Occipital lobe (tissue), 2 donors: Measurements from ENCODE around the gene DDAH1. TPM values are rescaled to one million over a fixed set of nuclear protein-coding genes. Genes with fewer than 3 reads are reported as not detected.
"Not testable (repeated sequence)": the region's sequence is repeated elsewhere in the genome, so short reads cannot be mapped to it uniquely, and the experiment has no call there.

Experiments
- DNase-seq: peaks from one replicate; lab custom pipeline; 2025; lab: John Stamatoyannopoulos, UW
- total RNA-seq: library from RNA; depleted of rRNA; stranded (reverse); fragments of >200 nt; gene quantifications from one replicate; pipeline ENCODE4 v1.2.3, GENCODE V29; 2014

The DDAH1 gene
- 37.3 TPM for total RNA-seq

- DNase-seq = peak; percentile 63
Measured at GRCh38 chr1:85465099-85465785, at the start of gene DDAH1. DDAH1 (minus strand) TSS chr1:85465159; CDS start chr1:85465045, 114 bp downstream.

- not testable (repeated sequence) for DNase-seq
Measured at GRCh38 chr1:85513998-85514397, 49.0 kb upstream of the DDAH1 start.

GRCh38 chr1:85504417-85504816 is 39.5 kb upstream of the DDAH1 start:
- no peak for DNase-seq

- DNase-seq = no peak
Measured at GRCh38 chr1:85502625-85503083, 37.7 kb upstream of the DDAH1 start.

GRCh38 chr1:85502171-85502570 is 37.2 kb upstream of the DDAH1 start:
- DNase-seq = no peak

GRCh38 chr1:85501355-85501898 is 36.5 kb upstream of the DDAH1 start:
- no peak for DNase-seq

GRCh38 chr1:85496941-85497582 is 32.1 kb upstream of the DDAH1 start:
- no peak for DNase-seq

- no peak for DNase-seq
Measured at GRCh38 chr1:85495556-85495955, 30.6 kb upstream of the DDAH1 start.

- DNase-seq = no peak
Measured at GRCh38 chr1:85494904-85495266, 29.9 kb upstream of the DDAH1 start.

- DNase-seq = no peak
Measured at GRCh38 chr1:85494074-85494903, 29.3 kb upstream of the DDAH1 start.

GRCh38 chr1:85490270-85490985 is 25.5 kb upstream of the DDAH1 start:
- DNase-seq = no peak

- no peak for DNase-seq
Measured at GRCh38 chr1:85488126-85488525, 23.2 kb upstream of the DDAH1 start.

GRCh38 chr1:85485516-85485915 is 20.6 kb upstream of the DDAH1 start:
- no peak for DNase-seq

- DNase-seq = no peak
Measured at GRCh38 chr1:85484716-85485115, 19.8 kb upstream of the DDAH1 start.

GRCh38 chr1:85484264-85484663 is 19.3 kb upstream of the DDAH1 start:
- no peak for DNase-seq

- DNase-seq = no peak
Measured at GRCh38 chr1:85481688-85482087, 16.7 kb upstream of the DDAH1 start.

GRCh38 chr1:85480566-85480965 is 15.6 kb upstream of the DDAH1 start:
- no peak for DNase-seq

GRCh38 chr1:85479491-85479890 is 14.5 kb upstream of the DDAH1 start:
- no peak for DNase-seq

- no peak for DNase-seq
Measured at GRCh38 chr1:85478366-85478765, 13.4 kb upstream of the DDAH1 start.

- no peak for DNase-seq
Measured at GRCh38 chr1:85475055-85475454, 10.1 kb upstream of the DDAH1 start.

- no peak for DNase-seq
Measured at GRCh38 chr1:85473390-85473789, 8.4 kb upstream of the DDAH1 start.
